ENCODE results near the gene STUM. TPM values are rescaled to one million over a fixed set of nuclear protein-coding genes. Genes with fewer than 3 reads are reported as not detected.

Gene STUM
- total RNA-seq, 1 experiment from 2014 or later: not detected

DNA sequence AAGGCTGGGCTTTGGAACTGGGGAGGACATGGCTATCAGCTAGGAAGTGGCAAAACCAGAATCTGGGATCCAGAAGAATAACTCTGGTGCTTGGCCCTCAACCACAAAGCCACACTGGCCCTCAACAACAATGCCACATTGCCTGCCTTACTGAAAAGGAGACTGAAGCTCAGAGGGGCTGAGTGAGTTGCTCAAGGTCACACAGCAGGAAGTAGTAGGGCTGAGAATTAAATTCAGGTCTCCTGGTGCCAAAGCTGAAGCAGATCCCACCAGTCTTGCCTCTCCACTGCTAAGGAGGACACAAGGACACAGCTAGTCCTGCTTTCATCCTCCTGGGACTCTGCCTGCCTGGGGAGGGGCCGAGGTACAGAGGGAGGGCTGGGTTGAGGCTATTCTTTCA is 29.4 kb upstream of the STUM start:
- no peak for TF ChIP-seq CTCF (IDR thresholded peaks at IDR 0.05; ENCODE audit: unreplicated experiment)
- Mint-ChIP-seq H3K27me3 (ENCODE audit: unreplicated experiment) (peaks cover 92% of the 10 kb centered on the region), H3K4me1 (ENCODE audit: low read depth, unreplicated experiment) (no peaks in the 10 kb centered on the region), H3K4me3 (ENCODE audit: low read depth, unreplicated experiment) (no peak overlapping the region), H3K27ac (ENCODE audit: unreplicated experiment) (no peak overlapping the region), H3K9me3 (ENCODE audit: low read depth, unreplicated experiment) (no peaks in the 10 kb centered on the region), H3K36me3 (ENCODE audit: insufficient read depth, unreplicated experiment) (no peaks in the 10 kb centered on the region)
- CTCF ChIA-PET: interaction anchor here (0.6 kb wide), 1 partner anchor 739 kb away, joined by 4 read pairs; no protein-coding TSS in a partner anchor
- intact Hi-C loops (cut with micrococcal nuclease; ENCODE audit: unreplicated experiment): no loop called here
- no peak for DNase-seq
- no TSS peak for BruUV-seq (replicated peaks)

DNA sequence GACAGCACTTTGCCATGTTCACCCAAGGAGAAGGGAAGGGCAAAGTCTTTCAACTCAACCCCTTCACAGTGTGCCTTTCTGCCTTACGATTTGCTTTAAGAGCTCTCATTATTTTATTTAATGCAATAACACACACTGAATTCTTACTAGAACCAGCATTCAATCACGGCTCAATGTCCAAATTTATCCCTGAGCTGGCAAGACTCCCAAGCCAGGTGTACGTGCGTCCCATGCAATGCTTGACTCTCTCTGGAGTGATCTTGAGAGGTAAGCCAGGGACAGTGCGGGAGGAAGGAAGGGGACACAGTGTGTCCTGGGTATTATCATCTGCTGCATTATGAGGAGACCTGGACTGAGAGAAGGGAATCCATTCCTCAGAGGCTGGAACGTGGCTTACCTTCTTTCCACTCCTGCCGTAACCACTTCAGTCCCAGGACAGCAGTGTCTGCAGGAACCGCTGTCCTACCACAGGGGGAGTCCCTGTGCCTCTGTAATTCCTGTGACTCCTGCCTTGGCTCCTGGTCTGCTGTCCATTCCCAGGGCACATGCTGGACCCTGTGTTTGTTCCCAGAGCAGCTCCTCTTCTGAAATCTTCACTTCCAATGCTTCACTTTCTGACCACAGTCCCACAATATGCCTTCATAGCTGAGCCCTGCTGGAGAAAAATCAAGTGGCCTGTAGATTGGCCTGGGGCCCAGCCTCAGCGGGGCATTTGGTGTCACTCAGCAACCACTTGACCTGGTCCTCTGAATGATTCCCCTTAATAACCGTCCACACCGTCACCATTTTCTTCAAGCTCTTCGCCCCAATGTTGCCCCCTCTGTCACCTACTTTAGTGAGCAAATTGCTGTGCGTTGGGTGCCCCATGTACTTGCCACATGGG is 28.6 kb upstream of the STUM start:
- no TSS peak for BruUV-seq (replicated peaks)
- no peak for TF ChIP-seq CTCF (IDR thresholded peaks at IDR 0.05; ENCODE audit: unreplicated experiment)
- H3K27ac Mint-ChIP-seq (ENCODE audit: unreplicated experiment): no peak overlapping the region

GRCh38 chr1:226520640-226521355 is 27.8 kb upstream of the STUM start:
- H3K4me1 Mint-ChIP-seq (ENCODE audit: low read depth, unreplicated experiment): no peaks in the 10 kb centered on the region
- peaks cover 5% of the 10 kb centered on the region for H3K9me3 Mint-ChIP-seq (ENCODE audit: low read depth, unreplicated experiment)
- no peak for TF ChIP-seq CTCF (IDR thresholded peaks at IDR 0.05; ENCODE audit: unreplicated experiment)
- BruUV-seq (replicated peaks): no TSS peak
- H3K27me3 Mint-ChIP-seq (ENCODE audit: unreplicated experiment): peaks cover 100% of the 10 kb centered on the region
- H3K27ac Mint-ChIP-seq (ENCODE audit: unreplicated experiment): no peak overlapping the region
- CTCF ChIA-PET: no interaction called here
- intact Hi-C loops (cut with micrococcal nuclease; ENCODE audit: unreplicated experiment): no loop called here
- no peaks in the 10 kb centered on the region for H3K36me3 Mint-ChIP-seq (ENCODE audit: insufficient read depth, unreplicated experiment)
- no peak for DNase-seq
- H3K4me3 Mint-ChIP-seq (ENCODE audit: low read depth, unreplicated experiment): no peak overlapping the region

More for the DNA sequence above, 28.6 kb upstream of the STUM start:
- Mint-ChIP-seq H3K4me3 (ENCODE audit: low read depth, unreplicated experiment) (no peak overlapping the region), H3K36me3 (ENCODE audit: insufficient read depth, unreplicated experiment) (no peaks in the 10 kb centered on the region), H3K4me1 (ENCODE audit: low read depth, unreplicated experiment) (no peaks in the 10 kb centered on the region), H3K27me3 (ENCODE audit: unreplicated experiment) (peaks cover 100% of the 10 kb centered on the region), H3K9me3 (ENCODE audit: low read depth, unreplicated experiment) (peaks cover 3% of the 10 kb centered on the region)
- DNase-seq: no peak
- CTCF ChIA-PET: interaction anchor here (0.6 kb wide), 1 partner anchor 738 kb away, joined by 4 read pairs; no protein-coding TSS in a partner anchor
- intact Hi-C loops (cut with micrococcal nuclease; ENCODE audit: unreplicated experiment): no loop called here

GRCh38 chr1:226523646-226524406 is 24.7 kb upstream of the STUM start:
- CTCF ChIA-PET: interaction anchor here (0.5 to 1.3 kb wide), 3 partner anchors 18 to 537 kb away, joined by 3 to 4 read pairs (median 3); no protein-coding TSS in a partner anchor
- Mint-ChIP-seq H3K27ac (ENCODE audit: unreplicated experiment) (no peak overlapping the region), H3K4me3 (ENCODE audit: low read depth, unreplicated experiment) (no peak overlapping the region), H3K4me1 (ENCODE audit: low read depth, unreplicated experiment) (no peaks in the 10 kb centered on the region), H3K36me3 (ENCODE audit: insufficient read depth, unreplicated experiment) (no peaks in the 10 kb centered on the region), H3K27me3 (ENCODE audit: unreplicated experiment) (peaks cover 85% of the 10 kb centered on the region), H3K9me3 (ENCODE audit: low read depth, unreplicated experiment) (peaks cover 5% of the 10 kb centered on the region)
- no peak for TF ChIP-seq CTCF (IDR thresholded peaks at IDR 0.05; ENCODE audit: unreplicated experiment)
- BruUV-seq (replicated peaks): no TSS peak
- intact Hi-C loops (cut with micrococcal nuclease; ENCODE audit: unreplicated experiment): no loop called here
- DNase-seq: no peak

All from Calu3 (cell line).